ENCODE data around the gene CLDN34. TPM values are rescaled to one million over a fixed set of nuclear protein-coding genes. Genes with fewer than 3 reads are reported as not detected.
A peak's percentile ranks its signal among the peaks of the same experiment; 100 is the strongest.

The CLDN34 gene
- total RNA-seq, 1 donor from 2014 or later, result not detected

- no peaks in the 10 kb centered on the region for H3K9me3 ChIP-seq (ENCODE audit: control insufficient read depth in 3 of 3, low read length in 3 of 3)
- H3K9ac ChIP-seq (ENCODE audit: low read depth in 1 of 3, low read length in 3 of 3), result no peak overlapping the region
- H3K27me3 ChIP-seq (ENCODE audit: control insufficient read depth in 3 of 3, insufficient read depth in 3 of 3, low read length in 3 of 3), result no peaks in the 10 kb centered on the region
- H3K27ac ChIP-seq (ENCODE audit: low read depth, low read length), result no peak overlapping the region
- H3K4me1 ChIP-seq (ENCODE audit: control insufficient read depth in 3 of 3, insufficient read depth in 3 of 3, low read length in 3 of 3), result no peaks in the 10 kb centered on the region
- no peak overlapping the region for H3K4me3 ChIP-seq (ENCODE audit: low read length in 3 of 3)
- no peaks in the 10 kb centered on the region for H3K36me3 ChIP-seq (ENCODE audit: control insufficient read depth in 3 of 3, insufficient read depth in 3 of 3, low read length in 3 of 3)
These were observed 30.4 kb downstream of the CLDN34 start for GRCh38 chrX:9997524-9997923.

DNA sequence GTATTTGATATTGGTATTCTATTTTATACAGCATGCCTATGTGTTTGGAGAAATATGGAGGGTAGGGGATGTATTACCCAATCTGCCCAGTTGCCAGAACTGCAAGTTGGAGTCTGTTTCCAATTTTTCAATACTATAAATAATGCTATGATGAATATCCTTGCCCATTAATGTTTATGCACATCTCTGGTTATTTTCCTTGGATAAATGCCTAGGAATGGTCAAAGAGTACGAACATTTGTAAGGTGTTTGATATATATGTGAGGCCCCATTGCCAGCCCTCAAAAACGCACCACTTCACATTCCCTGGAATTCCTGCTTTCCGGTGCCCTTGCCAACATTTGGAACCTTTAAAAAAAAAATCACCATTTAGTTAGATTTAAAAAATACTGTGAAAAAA, 34.3 kb downstream of the CLDN34 start:
- H3K4me1 ChIP-seq (ENCODE audit: control insufficient read depth in 3 of 3, insufficient read depth in 3 of 3, low read length in 3 of 3), result no peaks in the 10 kb centered on the region
- H3K9ac ChIP-seq (ENCODE audit: low read depth in 1 of 3, low read length in 3 of 3), result no peak overlapping the region
- no peaks in the 10 kb centered on the region for H3K9me3 ChIP-seq (ENCODE audit: control insufficient read depth in 3 of 3, low read length in 3 of 3)
- H3K36me3 ChIP-seq (ENCODE audit: control insufficient read depth in 3 of 3, insufficient read depth in 3 of 3, low read length in 3 of 3), result no peaks in the 10 kb centered on the region
- no peak overlapping the region for H3K27ac ChIP-seq (ENCODE audit: low read depth, low read length)
- H3K27me3 ChIP-seq (ENCODE audit: control insufficient read depth in 3 of 3, insufficient read depth in 3 of 3, low read length in 3 of 3), result no peaks in the 10 kb centered on the region
- H3K4me3 ChIP-seq (ENCODE audit: low read length in 3 of 3), result no peak overlapping the region

- H3K36me3 ChIP-seq (ENCODE audit: control insufficient read depth in 3 of 3, insufficient read depth in 3 of 3, low read length in 3 of 3), result no peaks in the 10 kb centered on the region
- no peaks in the 10 kb centered on the region for H3K9me3 ChIP-seq (ENCODE audit: control insufficient read depth in 3 of 3, low read length in 3 of 3)
- no peak overlapping the region for H3K9ac ChIP-seq (ENCODE audit: low read depth in 1 of 3, low read length in 3 of 3)
- H3K27me3 ChIP-seq (ENCODE audit: control insufficient read depth in 3 of 3, insufficient read depth in 3 of 3, low read length in 3 of 3), result no peaks in the 10 kb centered on the region
- no peak overlapping the region for H3K27ac ChIP-seq (ENCODE audit: low read depth, low read length)
- no peaks in the 10 kb centered on the region for H3K4me1 ChIP-seq (ENCODE audit: control insufficient read depth in 3 of 3, insufficient read depth in 3 of 3, low read length in 3 of 3)
- H3K4me3 ChIP-seq (ENCODE audit: low read length in 3 of 3), result no peak overlapping the region
These were observed 37.8 kb downstream of the CLDN34 start for GRCh38 chrX:10004832-10005475.

- Histone ChIP-seq H3K27ac (ENCODE audit: low read depth, low read length) (no peak overlapping the region), H3K9ac (ENCODE audit: low read depth in 1 of 3, low read length in 3 of 3) (no peak overlapping the region), H3K4me3 (ENCODE audit: low read length in 3 of 3) (no peak overlapping the region), H3K9me3 (ENCODE audit: control insufficient read depth in 3 of 3, low read length in 3 of 3) (no peaks in the 10 kb centered on the region), H3K27me3 (ENCODE audit: control insufficient read depth in 3 of 3, insufficient read depth in 3 of 3, low read length in 3 of 3) (no peaks in the 10 kb centered on the region), H3K4me1 (ENCODE audit: control insufficient read depth in 3 of 3, insufficient read depth in 3 of 3, low read length in 3 of 3) (no peaks in the 10 kb centered on the region), H3K36me3 (ENCODE audit: control insufficient read depth in 3 of 3, insufficient read depth in 3 of 3, low read length in 3 of 3) (no peaks in the 10 kb centered on the region)
These were observed 38.9 kb downstream of the CLDN34 start for GRCh38 chrX:10006086-10006485.

- no peaks in the 10 kb centered on the region for H3K36me3 ChIP-seq (ENCODE audit: control insufficient read depth in 3 of 3, insufficient read depth in 3 of 3, low read length in 3 of 3)
- H3K27me3 ChIP-seq (ENCODE audit: control insufficient read depth in 3 of 3, insufficient read depth in 3 of 3, low read length in 3 of 3), result no peaks in the 10 kb centered on the region
- no peak overlapping the region for H3K9ac ChIP-seq (ENCODE audit: low read depth in 1 of 3, low read length in 3 of 3)
- no peaks in the 10 kb centered on the region for H3K4me1 ChIP-seq (ENCODE audit: control insufficient read depth in 3 of 3, insufficient read depth in 3 of 3, low read length in 3 of 3)
- H3K9me3 ChIP-seq (ENCODE audit: control insufficient read depth in 3 of 3, low read length in 3 of 3), result no peaks in the 10 kb centered on the region
- no peak overlapping the region for H3K4me3 ChIP-seq (ENCODE audit: low read length in 3 of 3)
- no peak overlapping the region for H3K27ac ChIP-seq (ENCODE audit: low read depth, low read length)
These were observed 39.6 kb downstream of the CLDN34 start for GRCh38 chrX:10006770-10007169.

DNA sequence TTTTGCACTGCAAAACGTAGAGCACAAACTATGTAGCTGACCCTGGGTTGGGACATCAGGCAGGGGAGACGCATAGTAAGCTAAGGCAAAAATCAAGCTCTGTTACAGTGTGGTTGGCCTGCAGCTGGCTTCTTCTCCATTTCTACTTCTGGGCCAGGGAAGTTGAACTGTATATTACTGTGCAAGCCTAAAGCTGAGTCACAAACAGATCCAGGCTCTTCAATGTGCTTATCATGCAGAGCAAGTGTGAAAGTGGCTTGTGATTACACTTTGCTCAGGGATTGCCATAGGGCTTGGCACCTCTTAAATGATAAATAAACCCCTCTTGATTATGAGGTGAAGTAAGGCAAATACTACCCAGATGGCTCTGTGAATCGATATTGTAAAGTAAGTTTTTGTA, 40.5 kb downstream of the CLDN34 start:
- Histone ChIP-seq H3K27ac (ENCODE audit: low read depth, low read length) (no peak overlapping the region), H3K4me3 (ENCODE audit: low read length in 3 of 3) (no peak overlapping the region), H3K36me3 (ENCODE audit: control insufficient read depth in 3 of 3, insufficient read depth in 3 of 3, low read length in 3 of 3) (no peaks in the 10 kb centered on the region), H3K27me3 (ENCODE audit: control insufficient read depth in 3 of 3, insufficient read depth in 3 of 3, low read length in 3 of 3) (peaks cover 0 to 2% (median 0%) of the 10 kb centered on the region in 3 donors), H3K9ac (ENCODE audit: low read depth in 1 of 3, low read length in 3 of 3) (no peak overlapping the region), H3K4me1 (ENCODE audit: control insufficient read depth in 3 of 3, insufficient read depth in 3 of 3, low read length in 3 of 3) (no peaks in the 10 kb centered on the region), H3K9me3 (ENCODE audit: control insufficient read depth in 3 of 3, low read length in 3 of 3) (no peaks in the 10 kb centered on the region)

GRCh38 chrX:10008483-10009056, 41.4 kb downstream of the CLDN34 start:
- Histone ChIP-seq H3K9ac (ENCODE audit: low read depth in 1 of 3, low read length in 3 of 3) (no peak overlapping the region), H3K4me1 (ENCODE audit: control insufficient read depth in 3 of 3, insufficient read depth in 3 of 3, low read length in 3 of 3) (no peaks in the 10 kb centered on the region), H3K36me3 (ENCODE audit: control insufficient read depth in 3 of 3, insufficient read depth in 3 of 3, low read length in 3 of 3) (no peaks in the 10 kb centered on the region), H3K4me3 (ENCODE audit: low read length in 3 of 3) (no peak overlapping the region), H3K27ac (ENCODE audit: low read depth, low read length) (no peak overlapping the region), H3K9me3 (ENCODE audit: control insufficient read depth in 3 of 3, low read length in 3 of 3) (no peaks in the 10 kb centered on the region), H3K27me3 (ENCODE audit: control insufficient read depth in 3 of 3, insufficient read depth in 3 of 3, low read length in 3 of 3) (peaks cover 0 to 6% (median 0%) of the 10 kb centered on the region in 3 donors)

DNA sequence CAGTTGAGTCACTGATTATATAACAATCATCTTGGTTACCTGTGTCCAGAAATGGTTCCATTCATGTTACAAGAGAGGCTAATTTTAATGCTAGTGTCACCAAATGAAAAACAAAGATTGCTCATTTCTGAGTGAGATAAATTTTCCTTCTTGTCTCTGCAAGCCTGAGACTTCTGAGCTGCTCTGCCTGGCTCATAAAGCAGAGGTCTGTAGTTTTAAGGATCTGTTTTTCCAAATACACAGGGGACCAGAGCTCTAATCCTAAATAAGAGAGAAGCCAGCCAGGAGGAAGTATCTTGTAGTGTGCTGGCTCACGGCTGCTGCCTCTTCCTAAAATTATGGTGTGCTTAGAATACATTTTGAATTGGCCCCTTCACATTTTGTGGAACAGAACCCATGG, 42.6 kb downstream of the CLDN34 start:
- H3K27ac ChIP-seq (ENCODE audit: low read depth, low read length), result no peak overlapping the region
- H3K27me3 ChIP-seq (ENCODE audit: control insufficient read depth in 3 of 3, insufficient read depth in 3 of 3, low read length in 3 of 3), result peaks cover 0 to 6% (median 0%) of the 10 kb centered on the region in 3 donors
- no peak overlapping the region for H3K4me3 ChIP-seq (ENCODE audit: low read length in 3 of 3)
- H3K4me1 ChIP-seq (ENCODE audit: control insufficient read depth in 3 of 3, insufficient read depth in 3 of 3, low read length in 3 of 3), result peaks cover 0 to 3% (median 0%) of the 10 kb centered on the region in 3 donors
- no peaks in the 10 kb centered on the region for H3K9me3 ChIP-seq (ENCODE audit: control insufficient read depth in 3 of 3, low read length in 3 of 3)
- no peaks in the 10 kb centered on the region for H3K36me3 ChIP-seq (ENCODE audit: control insufficient read depth in 3 of 3, insufficient read depth in 3 of 3, low read length in 3 of 3)
- H3K9ac ChIP-seq (ENCODE audit: low read depth in 1 of 3, low read length in 3 of 3), result no peak overlapping the region

GRCh38 chrX:10010686-10011085, 43.5 kb downstream of the CLDN34 start:
- peaks cover 0 to 3% (median 0%) of the 10 kb centered on the region in 3 donors for H3K4me1 ChIP-seq (ENCODE audit: control insufficient read depth in 3 of 3, insufficient read depth in 3 of 3, low read length in 3 of 3)
- peaks cover 0 to 6% (median 0%) of the 10 kb centered on the region in 3 donors for H3K27me3 ChIP-seq (ENCODE audit: control insufficient read depth in 3 of 3, insufficient read depth in 3 of 3, low read length in 3 of 3)
- no peaks in the 10 kb centered on the region for H3K9me3 ChIP-seq (ENCODE audit: control insufficient read depth in 3 of 3, low read length in 3 of 3)
- H3K27ac ChIP-seq (ENCODE audit: low read depth, low read length), result peak overlapping the region; percentile 19
- no peak overlapping the region for H3K9ac ChIP-seq (ENCODE audit: low read depth in 1 of 3, low read length in 3 of 3)
- H3K4me3 ChIP-seq (ENCODE audit: low read length in 3 of 3), result no peak overlapping the region
- H3K36me3 ChIP-seq (ENCODE audit: control insufficient read depth in 3 of 3, insufficient read depth in 3 of 3, low read length in 3 of 3), result no peaks in the 10 kb centered on the region

DNA sequence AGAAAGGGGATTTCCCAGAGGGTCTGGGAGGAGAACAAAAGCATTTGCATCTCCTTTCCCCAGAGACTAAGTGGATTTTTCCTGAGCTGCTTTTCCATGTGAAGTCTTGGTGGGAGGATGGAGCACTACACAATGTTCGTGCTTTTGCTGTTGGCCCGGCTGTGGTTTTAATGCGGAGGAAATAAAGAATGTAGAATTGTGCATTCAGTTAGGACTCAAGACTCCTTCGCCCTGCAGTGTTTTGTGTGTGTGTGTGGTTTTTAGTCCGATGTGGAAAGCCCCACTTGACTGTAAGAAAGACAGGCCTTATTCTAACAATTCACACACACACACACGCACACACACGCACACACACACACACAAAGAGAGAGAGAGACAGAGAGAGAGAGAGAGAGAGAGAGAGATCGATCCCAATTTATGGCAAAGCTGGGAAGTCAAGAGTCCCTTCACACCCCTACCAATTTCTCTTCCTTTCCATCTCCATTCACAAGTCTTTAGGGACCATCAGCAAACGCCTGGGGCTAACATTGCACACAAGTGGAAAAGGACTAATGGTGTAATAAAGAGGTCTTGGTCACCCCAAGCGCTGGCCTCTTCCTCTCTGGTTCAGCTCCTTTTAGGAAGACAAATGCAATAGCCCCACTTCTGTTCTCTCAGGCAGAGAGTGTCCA, 44.2 kb downstream of the CLDN34 start:
- Histone ChIP-seq H3K4me3 (ENCODE audit: low read length in 3 of 3) (no peak overlapping the region), H3K27ac (ENCODE audit: low read depth, low read length) (peak overlapping the region; percentile 25), H3K36me3 (ENCODE audit: control insufficient read depth in 3 of 3, insufficient read depth in 3 of 3, low read length in 3 of 3) (no peaks in the 10 kb centered on the region), H3K4me1 (ENCODE audit: control insufficient read depth in 3 of 3, insufficient read depth in 3 of 3, low read length in 3 of 3) (peaks cover 0 to 3% (median 0%) of the 10 kb centered on the region in 3 donors), H3K27me3 (ENCODE audit: control insufficient read depth in 3 of 3, insufficient read depth in 3 of 3, low read length in 3 of 3) (peaks cover 0 to 6% (median 0%) of the 10 kb centered on the region in 3 donors), H3K9me3 (ENCODE audit: control insufficient read depth in 3 of 3, low read length in 3 of 3) (no peaks in the 10 kb centered on the region), H3K9ac (ENCODE audit: low read depth in 1 of 3, low read length in 3 of 3) (no peak overlapping the region)

All from skeletal muscle tissue (tissue), 4 donors.